GM21381 (cell line): Measurements from ENCODE around the gene PA2G4.
"Not testable (repeated sequence)": the region's sequence is repeated elsewhere in the genome, so short reads cannot be mapped to it uniquely, and the experiment has no call there.

Experiments
- ATAC-seq: cut with Tn5 transposase; IDR thresholded peaks from one replicate; pipeline ENCODE4 v1.9.1; 2021; ENCODE audit warnings: mild to moderate bottlenecking, moderate library complexity; ENCODE audit not compliant: unreplicated experiment

PA2G4 gene

GRCh38 chr12:56104109-56104814, at the start of gene PA2G4:
PA2G4 (plus strand) TSS chr12:56104559; CDS start chr12:56104738, 179 bp downstream.
- ATAC-seq = peak; percentile 94

DNA sequence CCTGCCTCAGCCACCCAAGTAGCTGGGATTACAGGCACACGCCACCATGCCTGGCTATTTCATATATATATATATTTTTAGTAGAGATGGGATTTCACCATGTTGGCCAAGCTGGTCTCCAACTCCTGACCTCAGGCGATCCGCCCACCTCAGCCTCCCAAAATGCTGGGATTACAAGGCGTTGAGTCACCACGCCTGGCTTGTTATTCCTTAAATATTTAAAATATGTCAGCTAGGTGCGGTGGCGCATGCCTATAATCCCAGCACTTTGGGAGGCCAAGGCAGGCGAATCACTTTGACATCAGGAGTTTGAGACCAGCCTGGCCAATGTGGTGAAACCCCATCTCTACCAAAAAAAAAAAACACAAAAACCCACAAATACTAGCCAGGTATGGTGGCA, 44.4 kb upstream of the PA2G4 start:
- ATAC-seq = not testable (repeated sequence)

DNA sequence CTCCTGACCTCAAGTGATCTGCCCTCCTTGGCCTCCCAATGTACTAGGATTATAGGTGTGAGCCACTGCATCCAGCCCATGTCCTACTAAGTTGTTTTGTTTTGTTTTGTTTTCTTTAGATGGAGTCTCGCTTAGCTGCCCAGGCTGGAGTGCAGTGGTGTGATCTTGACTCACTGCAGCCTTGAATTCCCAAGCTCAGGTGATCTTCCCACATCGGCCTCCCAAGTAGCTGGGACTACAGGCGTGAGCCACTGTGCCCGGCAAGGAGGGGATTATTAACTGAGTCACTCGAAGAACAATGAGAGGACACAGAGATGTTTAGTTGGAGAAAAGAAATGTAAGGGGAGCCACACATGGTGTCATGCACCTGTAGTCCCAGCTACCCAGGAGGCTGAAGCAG, 42.4 kb upstream of the PA2G4 start:
- no peak for ATAC-seq

- ATAC-seq = no peak
These were observed 41.4 kb upstream of the PA2G4 start for GRCh38 chr12:56062996-56063395.

- ATAC-seq = no peak
These were observed 32.7 kb upstream of the PA2G4 start for GRCh38 chr12:56071648-56072047.

GRCh38 chr12:56074396-56074795, 30.0 kb upstream of the PA2G4 start:
- no peak for ATAC-seq

DNA sequence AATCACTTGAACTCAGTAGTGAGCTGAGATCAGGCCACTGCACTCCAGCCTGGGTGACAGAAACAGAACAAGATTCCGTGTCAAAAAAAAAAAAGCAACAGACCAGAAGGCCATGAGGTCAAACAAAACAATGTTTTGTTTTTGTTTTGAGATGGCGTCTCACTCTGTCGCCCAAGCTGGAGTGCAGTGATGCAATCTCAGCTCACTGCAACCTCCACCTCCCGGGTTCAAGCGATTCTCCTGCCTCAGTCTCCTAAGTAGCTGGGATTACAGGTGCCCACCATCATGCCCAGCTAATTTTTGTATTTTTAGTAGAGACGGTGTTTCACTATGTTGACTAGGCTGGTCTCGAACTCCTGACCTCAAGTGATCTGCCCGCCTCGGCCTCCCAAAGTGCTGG, 26.4 kb upstream of the PA2G4 start:
- ATAC-seq = not testable (repeated sequence)

GRCh38 chr12:56078427-56078826, 25.9 kb upstream of the PA2G4 start:
- ATAC-seq = no peak

DNA sequence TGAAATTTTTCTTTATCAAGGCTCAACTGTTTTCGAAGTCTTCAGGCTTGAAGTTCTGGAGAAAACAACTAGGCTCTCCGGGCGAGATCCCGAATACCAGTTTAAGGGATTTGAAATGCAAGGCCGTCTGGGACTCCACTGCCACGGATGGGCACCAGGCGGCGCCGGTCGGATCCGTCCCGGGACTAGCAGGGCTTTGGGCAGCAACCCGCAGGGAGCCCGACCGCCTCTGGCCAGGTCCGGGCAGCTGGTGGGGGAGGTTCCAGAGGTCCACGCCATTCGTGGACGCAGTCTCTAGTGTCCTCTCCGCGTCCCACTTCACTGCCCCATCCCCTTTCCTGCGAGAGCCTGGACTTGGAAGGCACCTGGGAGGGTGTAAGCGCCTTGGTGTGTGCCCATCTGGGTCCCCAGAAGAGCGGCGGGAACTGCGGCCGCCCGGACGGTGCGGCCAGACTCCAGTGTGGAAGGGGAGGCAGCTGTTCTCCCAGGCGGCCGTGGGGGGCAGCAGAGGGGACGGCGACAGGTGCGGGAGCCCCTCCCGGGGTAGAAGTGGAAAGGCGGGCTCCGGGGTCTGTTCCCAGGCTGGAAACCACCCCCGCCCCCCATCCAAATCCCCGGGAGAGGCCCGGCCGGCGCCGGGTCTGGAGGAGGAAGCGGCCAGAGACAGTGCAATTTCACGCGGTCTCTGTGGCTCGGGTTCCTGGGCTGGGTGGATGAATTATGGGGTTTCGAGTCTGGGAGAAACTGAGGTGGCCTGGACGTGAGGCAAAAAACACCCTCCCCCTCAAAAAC, 25.2 kb upstream of the PA2G4 start:
- peak; percentile 74 for ATAC-seq

- ATAC-seq = peak; percentile 21
These were observed 24.4 kb upstream of the PA2G4 start, which contains the start of gene ERBB3 for GRCh38 chr12:56079723-56080555. ERBB3 (plus strand) TSS chr12:56080165; CDS start chr12:56080301, 136 bp downstream.

DNA sequence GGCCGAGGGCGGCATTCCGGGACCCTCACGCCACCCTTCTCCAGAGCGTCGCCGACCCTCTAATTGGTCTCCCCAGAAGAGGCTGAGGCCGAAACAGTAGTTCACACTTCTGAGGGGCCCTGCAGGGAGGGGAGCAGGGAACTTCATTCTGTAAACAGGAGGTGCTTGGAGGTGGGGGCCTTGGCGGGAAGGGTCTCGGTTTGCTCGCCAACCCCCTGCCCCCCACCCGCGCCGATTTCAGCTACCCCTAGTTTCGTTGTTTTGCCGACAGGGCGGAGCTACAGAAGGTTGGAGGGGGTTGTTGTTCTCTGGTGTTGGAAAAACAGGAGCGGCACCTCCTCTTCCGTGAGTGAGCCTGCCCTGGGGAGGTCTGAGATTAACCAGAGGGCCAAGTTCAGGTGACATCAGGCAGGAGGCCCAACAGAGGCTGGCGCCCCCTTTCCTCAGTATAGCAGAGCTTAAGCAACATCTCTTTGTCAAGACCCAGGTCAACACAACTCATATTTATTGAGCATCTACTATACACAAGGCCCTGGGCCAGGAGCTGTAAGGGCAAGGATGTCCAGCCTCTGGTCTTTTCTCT, 23.7 kb upstream of the PA2G4 start:
- ATAC-seq = no peak

- ATAC-seq = no peak
These were observed 22.7 kb upstream of the PA2G4 start for GRCh38 chr12:56081393-56082347.

- no peak for ATAC-seq
These were observed 22.0 kb upstream of the PA2G4 start for GRCh38 chr12:56082382-56082781.

GRCh38 chr12:56082967-56083366, 21.4 kb upstream of the PA2G4 start:
- no peak for ATAC-seq

- ATAC-seq = no peak
These were observed 19.3 kb upstream of the PA2G4 start for GRCh38 chr12:56084958-56085543.

DNA sequence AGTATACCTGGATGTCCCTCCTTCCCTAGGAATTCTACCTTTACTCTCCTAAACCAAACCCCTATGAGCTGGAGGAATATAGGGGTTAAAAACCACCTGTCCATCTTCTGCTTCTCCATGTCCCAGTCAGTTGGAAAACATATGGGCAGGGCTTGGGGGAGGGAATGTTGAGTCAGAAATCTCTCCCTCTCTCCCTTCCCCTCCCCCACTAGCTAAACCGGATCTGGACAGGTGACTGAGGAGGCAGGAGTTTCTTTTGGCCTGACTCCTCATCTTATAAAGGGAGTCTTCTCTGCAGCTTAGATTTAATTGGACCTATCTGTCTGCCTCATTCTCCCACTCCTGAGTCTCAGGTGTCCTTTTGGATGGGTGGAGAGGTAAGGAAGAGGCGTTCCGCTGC, 18.3 kb upstream of the PA2G4 start:
- ATAC-seq = no peak

DNA sequence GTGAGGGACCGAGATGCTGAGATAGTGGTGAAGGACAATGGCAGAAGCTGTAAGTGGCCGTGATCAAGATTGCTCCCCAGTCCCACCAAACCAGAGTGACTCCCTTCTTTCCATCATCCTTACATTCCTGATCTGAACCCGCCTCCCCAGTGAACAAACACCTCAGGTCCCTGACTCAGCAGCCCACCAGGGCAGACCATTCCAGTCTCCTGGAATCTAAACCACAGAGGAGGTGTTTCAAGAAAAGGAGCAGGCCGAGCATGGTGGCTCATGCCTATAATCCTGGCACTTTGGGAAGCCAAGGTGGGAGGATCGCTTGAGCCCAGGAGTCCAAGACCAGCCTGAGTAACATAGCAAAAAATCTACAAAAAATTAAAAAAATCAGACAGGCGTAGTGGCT, 17.8 kb upstream of the PA2G4 start:
- no peak for ATAC-seq

- ATAC-seq = no peak
These were observed 17.1 kb upstream of the PA2G4 start for GRCh38 chr12:56087220-56087619.

DNA sequence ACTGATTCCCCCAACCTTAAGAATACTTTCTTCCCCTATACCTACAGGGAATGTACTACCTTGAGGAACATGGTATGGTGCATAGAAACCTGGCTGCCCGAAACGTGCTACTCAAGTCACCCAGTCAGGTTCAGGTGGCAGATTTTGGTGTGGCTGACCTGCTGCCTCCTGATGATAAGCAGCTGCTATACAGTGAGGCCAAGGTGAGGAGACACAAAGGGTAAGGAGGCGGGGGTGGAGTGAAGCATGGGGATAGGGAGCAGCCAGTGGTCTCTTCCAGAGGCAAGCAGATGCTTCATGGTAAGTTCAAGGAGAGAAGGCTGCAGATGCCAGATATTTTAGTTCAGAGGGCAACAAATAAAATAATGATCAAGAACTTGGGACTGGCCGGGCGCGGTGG, 6.6 kb upstream of the PA2G4 start:
- no peak for ATAC-seq
